Renal cortical epithelial cell (primary cell): Measurements from ENCODE around the gene SIK2. TPM values are rescaled to one million over a fixed set of nuclear protein-coding genes. Genes with fewer than 3 reads are reported as not detected.
"Not testable (repeated sequence)": the region's sequence is repeated elsewhere in the genome, so short reads cannot be mapped to it uniquely, and the experiment has no call there.

ENCODE experiments used
- DNase-seq: peaks from one replicate; pipeline ENCODE4 v3.0.0-alpha.2; 2011; ENCODE audit warnings: low read depth
- total RNA-seq: library from RNA; depleted of rRNA; stranded (reverse); fragments of >200 nt; gene quantifications from 2 replicates; pipeline ENCODE4 v1.2.3, GENCODE V29; 2014

SIK2 gene
- total RNA-seq, 1 donor from 2014 or later: 28.2 TPM

DNA sequence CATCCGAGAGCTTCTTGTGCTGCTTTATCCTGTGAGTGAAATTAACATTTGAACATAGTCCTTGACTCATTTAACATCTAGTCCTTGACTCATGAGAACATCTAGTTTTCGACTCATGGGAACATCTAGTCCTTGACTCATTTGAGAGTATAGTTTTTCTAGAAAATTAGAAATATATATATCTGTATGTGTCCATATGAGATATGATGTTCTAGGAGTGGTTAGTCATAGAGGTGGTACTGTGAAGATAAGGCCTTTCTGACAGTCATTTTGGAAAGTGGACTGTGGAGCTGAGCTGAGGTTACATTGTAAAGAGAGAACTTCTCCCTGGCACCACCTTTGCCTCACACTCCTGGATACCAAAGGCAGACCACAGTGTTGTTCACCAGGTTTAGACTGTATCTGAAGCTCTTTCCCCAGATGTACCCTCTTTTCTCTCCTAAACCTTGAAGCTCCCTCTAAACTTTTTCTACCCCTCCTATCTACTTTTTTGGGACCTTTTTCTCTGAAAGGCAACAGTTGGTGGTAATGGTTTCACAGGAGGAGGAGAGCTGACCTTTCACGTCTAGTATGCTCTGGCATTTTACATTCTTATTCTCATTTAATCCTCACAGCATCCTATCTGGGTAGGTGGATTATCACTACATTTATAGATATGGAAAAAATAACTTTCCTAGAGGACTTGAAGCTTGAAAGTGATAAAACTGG is 96.8 kb downstream of the SIK2 start:
- no peak for DNase-seq

DNA sequence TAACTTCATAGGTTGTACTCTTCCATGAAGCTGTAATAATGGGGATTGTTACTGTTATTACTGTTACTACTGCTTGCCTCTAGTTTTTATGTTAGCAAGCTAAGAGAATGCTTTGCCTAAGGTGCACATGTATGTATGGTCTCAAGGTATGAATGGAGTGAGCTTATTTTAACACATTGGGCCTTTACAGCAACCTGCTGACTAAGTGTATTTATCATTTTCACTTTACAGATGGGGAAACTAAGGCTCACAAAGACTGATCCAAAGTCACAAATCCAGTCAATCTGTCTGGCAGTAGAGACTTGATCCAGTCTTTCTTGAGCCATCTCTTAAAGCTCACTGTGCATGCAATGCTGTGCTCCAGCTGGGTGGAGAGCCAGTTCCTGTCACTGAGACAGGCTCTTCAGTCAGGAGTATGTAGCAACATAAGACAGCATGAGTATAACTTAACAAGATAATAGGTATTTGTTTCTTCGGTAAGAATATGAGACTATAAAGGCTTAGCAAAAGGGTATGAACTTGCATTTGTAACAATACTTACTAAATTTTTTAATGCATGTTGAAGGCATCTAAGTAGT is 97.4 kb downstream of the SIK2 start:
- DNase-seq: no peak

DNA sequence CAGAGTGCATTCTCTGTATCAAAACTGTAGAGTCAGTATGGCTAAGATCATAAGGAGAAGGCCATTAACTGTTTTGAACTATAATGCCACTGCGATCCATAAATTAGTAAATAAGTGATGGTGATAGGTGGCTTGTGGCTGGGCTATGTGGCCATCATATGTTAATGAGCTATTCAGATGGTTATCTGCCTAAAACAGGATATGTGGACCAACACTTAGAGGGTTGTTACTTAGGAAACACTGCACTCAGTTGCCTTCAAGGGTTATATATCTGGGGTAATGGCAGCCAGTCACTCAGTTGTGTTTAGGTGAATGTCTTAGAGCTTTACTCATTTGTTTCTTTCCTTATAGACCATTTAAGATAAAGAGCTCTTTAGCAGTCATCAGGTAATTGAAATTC is 97.9 kb downstream of the SIK2 start:
- DNase-seq: no peak

DNA sequence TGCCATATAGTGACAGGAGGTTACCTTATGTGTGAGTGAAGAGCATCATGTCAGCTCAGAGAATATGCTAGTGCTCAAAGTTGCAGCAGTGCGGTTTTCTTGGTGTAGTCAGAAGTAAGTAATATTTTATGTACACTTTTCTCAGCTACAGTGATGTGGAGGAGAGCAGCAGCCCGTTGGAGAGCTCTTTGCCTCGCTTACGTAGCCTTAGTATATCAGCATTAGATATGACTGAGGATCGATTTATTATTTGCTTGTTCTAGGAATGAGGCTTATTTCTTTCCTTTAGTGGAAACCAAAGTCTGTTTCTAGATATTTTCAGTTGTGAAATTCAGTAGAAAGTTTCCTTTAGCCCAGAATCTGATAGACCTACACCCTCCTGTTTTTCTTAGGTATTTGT is 100.4 kb downstream of the SIK2 start:
- DNase-seq: no peak

DNA sequence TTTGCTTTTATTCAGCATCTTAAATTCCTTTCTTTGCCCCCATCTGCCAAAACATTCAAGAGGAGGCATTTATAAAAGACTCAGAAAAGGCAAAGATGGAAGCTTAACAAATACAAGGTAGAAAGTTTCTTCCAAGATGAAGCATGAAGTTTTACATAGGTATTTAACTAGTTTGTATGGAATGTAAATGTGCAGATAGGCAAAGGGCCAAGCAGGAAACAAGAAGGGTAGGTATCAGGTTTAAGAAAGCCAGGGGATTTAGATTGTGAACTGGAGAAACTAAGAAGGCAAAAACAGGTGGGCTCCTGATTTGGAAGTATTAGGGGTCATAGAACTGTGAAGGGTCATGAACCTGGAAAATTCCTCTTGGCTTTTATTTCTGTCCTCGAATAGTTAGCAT is 101.3 kb downstream of the SIK2 start:
- no peak for DNase-seq

DNA sequence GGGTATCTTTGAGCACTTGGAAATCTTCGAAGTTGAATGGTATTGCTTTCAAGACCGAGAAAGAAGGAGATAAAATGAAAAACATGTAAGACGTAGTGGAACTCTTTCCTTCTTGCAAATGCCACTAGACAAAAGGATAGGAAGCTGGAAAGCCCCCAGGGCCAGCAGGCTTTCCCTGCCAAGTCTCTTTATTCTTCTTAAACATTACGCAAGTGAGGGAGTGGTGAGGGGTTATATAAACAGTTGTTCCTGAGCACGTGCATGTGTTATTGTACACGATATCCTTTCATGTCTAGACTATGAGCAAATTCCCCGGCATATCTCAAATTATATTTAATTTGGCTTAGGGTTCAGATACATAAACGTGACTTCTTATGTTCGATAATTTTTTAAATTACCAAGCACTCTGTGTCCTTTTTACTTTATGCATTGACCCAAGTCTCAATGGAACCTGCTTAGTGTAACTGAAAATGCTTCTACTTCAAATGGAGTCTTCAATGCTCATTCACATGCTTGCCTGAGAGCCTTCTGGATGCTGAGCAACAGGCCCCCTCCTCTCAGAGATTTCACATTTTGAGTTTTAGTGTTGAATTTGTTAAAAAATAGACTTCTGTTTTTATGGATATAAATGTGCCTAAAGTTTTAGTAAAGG is 104.9 kb downstream of the SIK2 start:
- peak; percentile 47 for DNase-seq

DNA sequence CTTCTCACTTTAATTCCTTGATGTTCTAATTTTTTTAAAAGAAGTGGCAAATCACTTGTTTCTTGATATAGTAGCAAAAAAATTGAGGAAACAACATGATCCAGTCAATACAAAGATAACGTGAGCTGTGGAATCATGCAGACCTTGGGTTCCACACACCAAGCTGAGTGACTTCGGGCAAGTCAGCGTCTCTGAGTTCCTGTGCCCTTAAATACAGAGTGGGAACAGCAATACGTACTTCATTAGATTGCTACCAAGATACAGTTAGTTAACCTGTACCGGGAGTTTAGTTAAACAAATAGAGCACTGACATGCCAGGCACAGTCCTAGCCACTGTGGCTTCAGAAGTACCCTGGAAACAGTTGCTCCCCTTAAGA is 105.4 kb downstream of the SIK2 start:
- DNase-seq: no peak

DNA sequence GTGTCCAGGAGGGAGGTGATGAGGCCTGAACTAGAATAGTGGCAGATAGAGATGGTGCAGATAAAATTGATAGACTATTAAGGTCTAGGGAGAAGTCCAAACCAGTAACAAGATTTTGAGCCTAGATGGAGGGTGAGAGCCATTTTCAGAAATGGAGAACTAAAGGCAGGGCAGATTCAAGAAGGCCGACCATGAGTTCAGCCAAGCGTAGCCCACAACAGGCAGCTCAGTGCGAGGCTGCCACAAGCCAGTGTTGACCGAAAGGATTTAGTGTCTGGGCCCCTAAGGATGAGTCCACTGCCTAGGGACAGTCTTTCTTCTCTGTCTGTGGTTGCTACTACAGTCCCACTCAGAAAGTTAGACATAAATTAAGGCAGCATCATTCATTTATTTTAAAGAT is 112.3 kb downstream of the SIK2 start:
- DNase-seq: no peak

DNA sequence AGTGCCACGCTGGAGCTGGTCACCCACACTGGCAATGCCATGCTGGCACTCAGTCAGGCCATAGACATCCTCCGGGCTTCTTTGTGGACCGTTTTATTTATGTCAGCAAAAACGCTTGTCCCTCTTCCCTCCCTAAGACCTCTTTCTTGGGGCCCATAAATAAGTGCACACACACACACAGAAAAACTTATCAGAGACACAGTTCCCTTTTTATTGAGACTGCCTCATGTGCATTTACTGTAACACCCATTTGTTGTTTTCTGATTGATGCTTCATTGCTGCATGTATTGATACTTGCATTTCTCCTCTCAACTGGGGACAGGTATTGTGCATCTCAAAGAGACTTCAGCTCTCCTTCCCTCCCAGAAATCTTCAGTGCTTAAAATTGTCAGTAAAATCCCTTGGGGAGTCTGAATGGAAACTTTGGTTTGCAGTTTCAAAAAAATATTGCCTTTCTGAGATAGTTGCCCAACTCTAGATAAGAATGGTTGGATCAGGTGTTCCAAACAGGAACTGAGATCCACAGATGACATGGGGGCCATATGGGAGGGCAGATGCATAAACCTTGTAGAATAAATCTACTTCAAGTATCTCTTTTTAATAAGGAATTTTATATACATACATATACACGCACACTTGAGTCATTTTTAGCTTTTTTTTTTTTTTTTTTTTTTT is 113.0 kb downstream of the SIK2 start:
- no peak for DNase-seq

DNA sequence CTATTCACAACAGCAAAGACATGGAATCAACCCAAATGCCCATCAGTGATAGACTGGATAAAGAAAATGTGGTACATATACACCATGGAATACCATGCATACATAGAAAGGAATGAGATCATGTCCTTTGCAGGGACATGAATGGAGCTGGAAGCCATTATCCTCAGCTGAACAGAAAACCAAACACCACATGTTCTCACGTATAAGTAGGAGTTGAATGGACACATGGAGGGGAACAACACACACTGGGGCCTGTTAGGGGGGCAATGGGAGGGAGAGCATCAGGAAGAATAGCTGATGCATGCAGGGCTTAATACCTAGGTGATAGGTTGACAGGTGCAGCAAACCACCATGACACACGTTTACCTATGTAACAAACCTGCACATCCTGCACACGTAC is 115.4 kb downstream of the SIK2 start:
- DNase-seq: not testable (repeated sequence)

DNA sequence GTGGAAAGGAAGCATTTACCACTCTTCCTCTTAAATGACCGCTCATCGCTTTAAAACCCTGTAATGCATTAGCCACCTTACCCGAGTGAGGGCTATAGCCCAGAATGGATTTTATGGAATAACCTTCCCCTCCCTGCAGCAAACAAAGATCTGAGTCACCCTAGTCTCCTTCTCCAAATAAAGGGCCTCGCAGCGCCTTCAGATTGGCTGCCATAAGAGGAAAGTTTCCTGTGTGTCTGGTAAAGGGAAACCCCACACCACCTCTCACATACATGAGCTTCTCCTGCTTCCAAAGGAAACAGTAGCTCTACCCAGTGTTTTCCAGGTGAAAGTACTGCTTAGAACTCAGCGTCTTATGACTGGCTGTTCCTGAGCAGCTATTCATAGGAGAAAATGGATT is 116.2 kb downstream of the SIK2 start:
- peak; percentile 95 for DNase-seq

DNA sequence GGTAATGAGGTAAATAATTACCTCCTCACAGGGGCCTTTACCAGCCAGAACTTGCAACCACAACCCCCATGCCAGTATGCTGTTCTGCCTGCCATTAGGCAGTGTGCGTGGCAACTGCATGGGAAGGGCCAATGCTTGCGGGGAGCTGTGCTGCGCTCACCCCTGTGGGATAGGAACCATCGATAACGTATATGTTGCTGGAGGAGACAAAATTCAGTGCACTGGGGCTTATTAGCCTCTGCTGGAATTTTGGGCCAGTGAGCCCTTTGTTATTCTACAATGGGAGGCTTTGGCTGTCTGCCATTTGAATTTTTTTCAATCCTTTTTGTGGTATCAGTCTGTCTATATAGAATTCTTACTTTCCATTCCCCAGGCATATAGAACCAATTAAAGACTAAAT is 116.6 kb downstream of the SIK2 start:
- DNase-seq: no peak

DNA sequence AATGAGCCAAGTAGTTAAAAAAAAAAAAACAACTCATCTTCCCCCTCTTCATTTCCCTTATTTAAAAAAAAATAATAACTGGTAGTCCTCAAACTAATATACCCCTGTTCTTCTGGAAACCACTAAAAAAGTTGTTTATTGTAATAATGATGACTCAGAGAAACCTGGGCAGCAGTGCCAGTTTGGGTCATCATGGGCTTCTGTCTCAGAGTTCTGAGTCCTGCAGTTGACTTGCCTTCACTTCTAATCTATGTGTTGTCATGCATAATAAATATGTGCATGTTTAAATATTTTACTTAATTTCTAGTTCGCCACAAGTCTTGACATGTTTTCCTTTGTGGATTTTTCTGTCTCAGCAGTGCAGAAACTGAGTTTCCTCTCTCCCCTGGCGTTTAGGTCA is 117.1 kb downstream of the SIK2 start:
- peak; percentile 52 for DNase-seq

DNA sequence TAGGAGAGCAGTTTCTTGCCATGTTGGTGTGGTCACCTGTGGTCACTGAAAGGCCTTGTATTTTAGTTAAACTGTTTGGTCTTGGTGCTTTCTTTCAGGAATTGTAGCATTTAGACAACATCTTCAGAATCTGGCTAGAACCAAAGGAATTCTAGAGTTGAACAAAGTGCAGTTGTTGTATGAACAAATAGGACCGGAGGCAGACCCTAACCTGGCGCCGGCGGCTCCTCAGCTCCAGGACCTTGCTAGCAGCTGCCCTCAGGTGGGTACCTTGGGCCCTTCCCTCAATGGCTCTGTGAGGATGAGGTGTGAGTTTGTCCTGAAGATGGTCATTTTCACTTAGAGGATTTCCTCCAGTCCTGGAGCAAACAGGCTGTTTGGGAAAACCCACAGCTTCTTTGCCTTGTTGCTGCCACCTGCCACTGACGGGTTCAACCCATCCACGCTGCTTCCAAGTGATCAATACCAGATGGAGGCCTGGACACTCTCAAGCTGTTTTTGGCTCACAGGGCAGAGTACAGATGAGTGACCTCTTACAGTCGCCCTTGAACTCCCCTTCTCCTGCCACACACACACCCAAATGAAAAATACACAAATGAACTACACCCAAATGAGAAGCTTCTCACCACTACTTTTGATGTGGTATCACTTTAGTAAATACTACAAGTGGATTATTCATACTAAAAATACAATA is 118.7 kb downstream of the SIK2 start:
- DNase-seq: no peak

DNA sequence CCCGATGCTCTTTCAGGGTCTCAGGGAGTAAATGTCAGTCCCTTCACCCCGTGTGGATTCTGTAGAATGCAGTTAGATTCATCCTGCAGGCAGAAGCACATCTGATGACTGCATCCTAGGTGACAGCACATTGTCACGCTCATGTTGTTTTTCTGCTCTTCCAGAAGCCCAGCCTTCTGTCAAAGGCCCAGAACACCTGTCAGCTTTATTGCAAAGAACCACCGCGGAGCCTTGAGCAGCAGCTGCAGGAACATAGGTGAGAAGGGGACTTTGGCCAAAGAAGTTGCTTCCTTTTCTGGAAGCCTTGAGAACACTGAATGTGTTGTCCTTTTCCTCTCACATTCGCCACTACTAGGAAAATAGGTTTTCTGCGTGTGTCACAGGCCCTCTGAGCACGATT is 120.3 kb downstream of the SIK2 start:
- DNase-seq: no peak

DNA sequence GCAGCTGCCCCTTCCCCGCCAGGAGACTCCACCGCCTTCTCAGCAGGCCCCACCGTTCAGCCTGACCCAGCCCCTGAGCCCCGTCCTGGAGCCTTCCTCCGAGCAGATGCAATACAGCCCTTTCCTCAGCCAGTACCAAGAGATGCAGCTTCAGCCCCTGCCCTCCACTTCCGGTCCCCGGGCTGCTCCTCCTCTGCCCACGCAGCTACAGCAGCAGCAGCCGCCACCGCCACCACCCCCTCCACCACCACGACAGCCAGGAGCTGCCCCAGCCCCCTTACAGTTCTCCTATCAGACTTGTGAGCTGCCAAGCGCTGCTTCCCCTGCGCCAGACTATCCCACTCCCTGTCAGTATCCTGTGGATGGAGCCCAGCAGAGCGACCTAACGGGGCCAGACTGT is 121.3 kb downstream of the SIK2 start:
- DNase-seq: no peak

DNA sequence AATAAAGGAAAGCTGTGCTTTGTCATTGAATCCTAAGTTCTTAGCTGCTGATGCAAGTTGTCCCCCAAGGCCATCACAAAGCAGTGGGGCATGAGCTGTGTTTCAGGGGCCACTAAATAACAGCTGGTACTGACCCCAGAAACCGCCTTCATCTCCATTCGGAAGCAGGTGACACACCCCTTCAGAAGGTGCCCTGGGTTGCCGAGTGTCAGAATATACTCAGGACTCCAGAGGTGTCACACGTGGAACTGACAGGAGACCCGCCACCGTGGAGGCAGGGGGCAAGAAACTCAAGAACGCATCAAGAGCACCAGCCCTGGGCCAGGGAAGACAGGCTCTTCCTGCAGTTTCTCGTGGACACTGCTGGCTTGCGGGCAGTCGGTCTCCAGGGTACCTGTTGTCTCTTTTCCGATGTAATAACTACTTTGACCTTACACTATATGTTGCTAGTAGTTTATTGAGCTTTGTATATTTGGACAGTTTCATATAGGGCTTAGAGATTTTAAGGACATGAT is 122.4 kb downstream of the SIK2 start:
- no peak for DNase-seq

DNA sequence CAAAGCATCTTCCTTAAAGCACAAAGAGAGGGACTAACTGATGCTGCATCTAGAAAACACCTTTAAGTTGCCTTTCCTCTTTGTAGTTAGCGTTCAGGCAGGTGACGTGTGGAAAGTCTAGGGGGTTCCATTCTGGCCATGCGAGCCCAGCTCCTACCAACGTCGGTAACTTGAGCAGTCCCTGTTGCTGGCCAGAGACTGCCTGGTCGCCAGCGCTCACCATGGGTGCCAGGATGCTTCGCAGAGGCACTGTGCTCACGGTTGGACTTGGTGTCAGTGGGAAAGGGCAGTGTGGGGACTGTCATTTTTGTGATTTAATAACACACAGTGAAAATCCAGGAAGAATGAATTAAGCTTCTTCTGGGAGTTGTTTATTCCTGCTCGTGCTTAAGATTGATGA is 123.4 kb downstream of the SIK2 start:
- DNase-seq: no peak

DNA sequence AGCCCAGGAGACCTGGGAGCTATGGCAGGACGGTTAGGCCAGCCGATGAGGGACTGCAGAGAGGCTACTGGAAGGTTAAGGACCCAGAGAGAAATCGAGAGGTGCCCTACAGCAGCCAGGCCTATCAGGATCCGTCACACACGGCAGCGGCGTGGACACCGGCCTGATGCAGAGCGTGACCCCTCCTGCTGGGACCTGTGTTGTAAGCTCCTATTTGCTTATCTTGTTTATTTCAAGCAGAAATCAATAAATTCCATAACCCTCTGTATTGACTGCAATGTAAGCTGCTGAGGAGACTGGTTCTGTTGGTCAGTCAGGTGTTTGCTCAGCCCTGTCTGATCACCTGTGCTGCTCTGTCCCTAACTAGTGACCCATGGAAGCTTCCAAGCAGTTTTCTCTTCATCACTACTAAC is 124.1 kb downstream of the SIK2 start:
- DNase-seq: no peak

DNA sequence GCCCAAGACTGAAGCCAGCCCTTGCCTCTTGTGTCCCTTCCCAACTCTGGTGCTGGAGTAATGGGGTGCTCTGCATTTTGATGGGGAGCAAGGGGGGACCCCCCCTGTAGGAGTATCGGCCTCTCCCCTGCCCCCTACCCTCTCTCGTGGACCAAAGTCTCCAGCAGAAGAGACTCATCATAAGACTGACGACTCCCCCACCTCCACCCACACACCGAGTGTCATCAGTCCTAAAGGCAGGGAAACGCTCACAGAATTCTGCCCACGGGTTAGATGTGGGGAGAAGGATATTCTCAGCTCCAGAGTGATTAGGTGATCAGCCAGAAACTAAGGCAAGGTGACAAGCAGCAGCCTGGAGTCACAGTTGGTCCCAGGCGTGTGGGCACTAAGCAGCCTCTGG is 125.2 kb downstream of the SIK2 start:
- no peak for DNase-seq

DNA sequence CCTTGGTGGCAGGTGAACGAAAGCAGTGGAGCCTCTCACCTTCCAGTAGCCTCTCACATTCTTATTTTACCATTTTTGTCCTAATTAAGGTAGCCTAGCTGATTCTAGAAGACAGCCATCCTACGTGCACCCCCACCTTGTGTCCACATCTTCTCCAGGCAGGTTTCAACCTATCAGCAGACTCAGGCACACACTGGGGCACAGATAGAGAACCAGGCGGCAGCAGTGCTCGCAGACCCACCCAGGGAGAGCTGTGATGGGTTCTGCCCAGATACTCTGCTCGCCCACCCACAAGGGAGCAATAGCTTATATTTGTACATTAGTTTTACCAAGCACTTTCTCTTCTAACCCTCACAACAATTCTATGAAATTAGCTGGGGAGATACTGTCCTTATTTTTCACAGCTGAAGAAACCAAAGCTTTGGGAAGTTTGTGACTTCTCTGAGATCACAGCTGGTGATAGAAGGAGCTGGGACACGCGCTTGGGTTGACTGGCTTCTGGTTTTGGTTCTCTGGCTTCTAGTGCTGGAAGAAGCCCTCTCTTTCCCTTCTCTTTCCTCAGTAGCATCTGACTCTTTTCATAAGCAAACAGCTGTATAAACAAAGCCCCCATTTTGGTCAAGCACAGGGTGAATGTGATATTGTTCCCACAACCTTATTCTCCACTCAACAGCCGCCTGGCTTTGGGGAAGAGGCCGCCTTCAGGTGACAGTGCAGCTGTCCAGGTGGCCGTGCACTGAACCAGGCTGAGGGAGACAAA is 127.0 kb downstream of the SIK2 start:
- DNase-seq: no peak
